GM10266 (cell line): Measurements from ENCODE around the gene COG4.
"Not testable (repeated sequence)": the region's sequence is repeated elsewhere in the genome, so short reads cannot be mapped to it uniquely, and the experiment has no call there.

Source experiments
- DNase-seq: peaks from one replicate; pipeline ENCODE4 v3.0.0; 2012; ENCODE audit errors: extremely low spot score
- CTCF ChIP-seq: IDR thresholded peaks from 2 replicates; pipeline ENCODE4 v1.5.1; 2012; ENCODE audit warnings: mild to moderate bottlenecking, low read depth; ENCODE audit not compliant: control insufficient read depth, insufficient read depth; ENCODE audit errors: missing control alignments

Gene COG4

DNA sequence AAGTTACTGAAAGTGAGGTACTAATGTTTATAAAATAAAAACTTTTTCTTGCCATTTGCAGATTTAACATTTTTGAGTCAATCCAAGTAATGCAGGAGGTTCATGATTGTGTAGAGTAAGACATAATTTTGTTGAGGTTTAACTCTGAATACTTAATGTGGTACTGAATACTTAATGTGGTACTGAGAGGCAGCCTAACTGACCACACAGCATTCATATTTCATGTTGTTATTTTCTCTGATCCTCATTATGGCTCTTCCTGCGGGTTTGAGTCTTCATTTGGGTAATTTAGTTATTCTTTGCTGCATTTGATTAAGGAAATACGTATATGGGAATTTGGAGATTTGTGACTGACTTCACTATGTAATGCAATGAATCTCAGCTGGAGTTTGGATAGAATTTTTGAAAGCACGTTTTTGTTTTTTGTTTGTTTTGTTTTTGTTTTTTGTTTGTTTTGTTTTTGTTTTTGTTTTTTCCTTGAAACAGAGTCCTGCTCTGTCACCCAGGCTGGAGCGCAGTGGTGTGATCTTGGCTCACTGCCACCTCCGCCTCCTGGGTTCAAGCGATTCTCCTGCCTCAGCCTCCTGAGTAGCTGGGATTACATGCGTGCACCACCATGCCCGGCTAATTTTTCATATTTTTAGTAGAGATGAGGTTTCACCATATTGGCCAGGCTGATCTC lies 4.1 kb upstream of the COG4 start:
- DNase-seq = no peak

GRCh38 chr16:70526403-70526802 lies 3.0 kb upstream of the COG4 start:
- TF ChIP-seq CTCF = no peak
- DNase-seq = no peak

More for the DNA sequence above, 4.1 kb upstream of the COG4 start:
- TF ChIP-seq CTCF = no peak

DNA sequence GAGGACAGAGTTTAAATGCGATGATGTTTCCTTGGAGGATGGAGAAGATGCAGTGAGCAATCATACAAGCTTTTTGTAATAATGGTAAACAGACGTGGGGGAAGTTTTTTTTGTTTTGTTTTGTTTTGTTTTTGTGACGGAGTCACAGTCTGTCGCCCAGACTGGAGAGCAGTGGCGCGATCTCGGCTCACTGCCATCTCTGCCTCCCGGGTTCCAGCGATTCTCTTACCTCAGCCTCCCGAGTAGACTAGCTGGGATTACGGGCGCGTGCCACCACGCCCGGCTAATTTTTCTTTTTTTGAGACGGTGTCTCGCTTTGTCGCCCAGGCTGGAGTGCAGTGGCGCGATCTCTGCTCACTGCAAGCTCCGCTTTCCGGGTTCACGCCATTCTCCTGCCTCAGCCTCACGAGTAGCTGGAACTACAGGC lies 1.1 kb upstream of the COG4 start:
- not testable (repeated sequence) for DNase-seq

DNA sequence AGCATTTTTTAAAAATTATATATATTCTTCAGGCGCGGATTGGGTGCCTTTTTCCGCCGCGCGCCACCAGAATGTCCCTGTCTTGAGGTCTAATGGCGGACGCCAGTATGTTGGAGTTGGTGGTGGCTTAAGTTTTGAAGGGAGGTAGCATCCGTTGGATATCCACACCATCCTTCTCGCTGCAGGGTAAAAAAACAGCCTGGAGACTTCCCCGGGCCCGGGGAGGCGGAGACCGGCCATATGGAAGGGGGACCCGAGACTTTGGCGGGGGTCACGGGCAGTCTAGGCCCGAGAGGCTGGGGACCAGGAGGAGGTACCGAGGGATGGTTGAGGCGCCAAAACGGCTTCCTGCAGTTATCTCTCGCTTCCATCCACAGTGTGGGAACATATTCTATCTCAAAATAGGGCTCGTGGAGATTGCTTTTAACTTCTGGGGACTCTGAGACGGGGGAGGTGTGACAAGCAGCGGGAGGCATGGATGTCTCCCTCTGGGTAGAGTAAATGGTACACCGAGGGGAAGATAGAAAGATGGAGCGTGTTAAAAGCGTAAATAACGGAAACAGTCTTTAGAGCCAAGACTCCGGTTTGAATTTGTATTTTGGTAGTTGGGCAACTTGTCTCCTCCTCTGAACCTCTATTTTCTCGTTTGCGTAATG lies 517 bp upstream of the COG4 start, which contains the start of gene SF3B3:
Gene SF3B3 (plus strand): TSS at position 74 of the 656 bp plus-strand sequence. CDS start 2,841 bp downstream, outside the sequence.
- TF ChIP-seq CTCF = no peak
- DNase-seq = peak; percentile 61

DNA sequence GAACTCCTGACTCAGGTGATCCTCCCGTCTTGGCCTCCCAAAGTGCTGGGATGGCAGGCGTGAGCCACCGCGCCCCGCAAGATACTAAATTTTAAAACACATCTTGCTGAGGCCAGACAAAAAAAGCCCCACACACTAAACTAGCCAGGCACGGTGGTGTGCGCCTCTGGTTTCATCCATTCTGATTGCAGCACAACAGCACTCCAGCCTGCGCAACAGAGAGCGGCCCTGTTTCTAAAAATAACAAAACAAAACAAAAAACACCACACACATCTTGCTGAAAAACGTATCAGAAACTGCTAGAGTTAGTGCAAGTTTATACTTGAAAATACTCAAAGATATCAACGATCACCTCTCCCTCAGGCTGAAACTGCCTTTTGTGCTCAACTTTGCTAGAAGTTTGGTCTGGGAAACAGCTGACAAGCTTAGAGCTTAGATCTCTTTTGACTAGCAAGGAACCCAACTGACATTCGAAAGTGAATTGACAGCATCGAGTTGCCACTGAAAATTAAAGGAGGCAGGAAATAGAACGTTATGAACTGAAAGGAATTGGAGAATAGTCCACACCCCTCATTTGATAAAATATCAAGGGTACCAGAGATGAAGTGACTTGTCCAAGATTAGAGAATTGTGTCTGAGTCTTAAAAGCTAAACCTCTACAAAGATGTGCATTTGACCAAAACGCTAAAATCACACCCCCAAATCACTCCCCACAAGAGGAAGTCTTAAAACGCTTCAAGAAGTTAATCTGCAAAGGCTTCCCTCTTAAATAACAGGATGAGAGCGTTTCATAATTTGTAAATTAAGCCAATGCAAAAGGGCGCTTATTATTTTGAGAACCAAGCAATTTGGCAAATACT lies 908 bp downstream of the COG4 start:
- no peak for TF ChIP-seq CTCF
- no peak for DNase-seq

GRCh38 chr16:70520612-70521297 lies 2.6 kb downstream of the COG4 start:
- DNase-seq = no peak

More at GRCh38 chr16:70520612-70521297, 2.6 kb downstream of the COG4 start:
- no peak for TF ChIP-seq CTCF
